ENCODE measurements around the gene VENTX.
"Not testable (repeated sequence)": the region's sequence is repeated elsewhere in the genome, so short reads cannot be mapped to it uniquely, and the experiment has no call there.

The VENTX gene

DNA sequence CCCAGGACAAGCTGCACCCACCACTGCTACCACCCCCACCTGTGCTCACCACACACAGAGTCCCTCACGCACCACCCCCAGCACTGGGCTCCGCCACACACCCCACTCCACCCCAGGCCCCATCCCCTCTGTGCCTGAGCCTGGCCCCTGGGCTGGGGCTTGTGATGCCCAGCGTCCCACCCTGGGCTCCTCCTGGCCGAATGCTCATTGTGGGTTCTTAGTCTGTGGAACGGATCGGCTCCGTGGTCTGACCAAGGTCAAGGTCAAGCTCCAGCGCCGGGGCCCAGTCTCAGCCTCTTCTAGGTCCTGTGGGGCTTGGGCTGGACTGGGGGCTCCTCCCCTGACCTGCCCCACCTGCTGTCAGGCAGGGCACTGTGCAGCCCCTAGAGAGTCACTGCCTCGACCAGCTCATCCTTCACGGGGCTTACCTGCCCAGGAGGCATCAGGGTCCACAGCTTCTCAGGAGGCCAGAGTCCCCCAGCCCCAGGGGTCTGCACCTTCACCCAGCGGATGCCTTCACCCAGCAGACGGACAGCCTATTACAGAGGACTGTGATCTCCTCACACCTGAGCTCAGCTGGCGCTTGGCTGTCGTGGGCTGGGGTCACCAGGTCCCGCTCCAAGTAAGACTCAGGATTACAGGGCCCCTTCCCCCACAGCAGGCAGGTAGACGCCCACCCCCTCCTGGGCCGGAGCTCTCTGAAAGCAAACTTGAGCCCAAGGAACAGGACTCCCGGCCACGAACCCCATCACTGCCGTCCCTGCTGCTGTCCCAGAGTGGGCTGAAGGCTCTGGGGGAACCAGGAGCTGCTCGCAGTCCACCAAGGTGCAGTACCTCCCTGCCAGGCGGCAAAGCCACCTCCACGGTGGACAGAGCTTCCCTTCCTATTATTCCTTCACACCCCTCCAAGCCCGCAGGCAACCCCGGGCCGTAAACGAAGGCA, 22.9 kb upstream of the VENTX start:
- DNase-seq (ENCODE audit: low read depth), result no peak

DNA sequence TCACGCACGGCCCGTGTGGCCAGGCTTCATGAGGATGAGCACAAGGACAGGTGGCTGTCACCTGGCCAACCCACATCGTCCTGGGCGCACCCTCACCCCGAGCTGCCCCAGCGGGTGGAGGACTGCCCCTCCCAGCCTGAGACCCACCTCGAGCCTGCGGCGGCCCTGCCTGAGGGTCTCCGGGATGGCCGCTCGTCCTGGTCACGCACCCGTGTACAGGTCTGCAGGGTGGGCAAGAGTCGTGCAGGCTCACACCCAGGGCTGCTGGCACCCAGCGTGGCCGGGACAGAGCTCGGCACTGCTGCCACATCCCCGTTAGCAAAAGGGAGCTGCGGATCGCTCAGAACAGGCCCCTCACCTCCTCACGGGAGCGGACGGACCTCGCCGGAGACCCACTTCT, 22.1 kb upstream of the VENTX start:
- DNase-seq (ENCODE audit: low read depth), result no peak

DNA sequence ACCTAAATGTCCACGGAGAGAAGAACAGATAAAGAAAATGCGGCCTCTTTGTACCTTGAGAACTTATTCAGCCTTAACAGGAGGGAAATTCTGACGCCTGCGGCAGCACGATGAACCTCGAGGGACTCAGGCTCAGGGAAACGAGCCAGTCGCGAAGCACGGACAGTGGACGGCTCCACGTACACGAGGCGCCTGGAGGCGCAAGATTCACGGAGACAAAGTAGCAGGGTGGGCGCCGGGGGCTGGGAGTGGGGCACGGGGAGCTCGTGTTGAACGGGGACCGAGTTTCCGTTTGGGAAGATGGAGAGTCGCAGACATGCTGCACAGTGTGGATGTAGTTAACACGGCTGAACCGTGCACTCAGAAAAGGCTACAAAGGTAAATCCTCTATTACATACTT, 20.9 kb upstream of the VENTX start:
- DNase-seq (ENCODE audit: low read depth), result no peak

GRCh38 chr10:133217800-133218589, 19.7 kb upstream of the VENTX start:
- DNase-seq (ENCODE audit: low read depth), result no peak

DNA sequence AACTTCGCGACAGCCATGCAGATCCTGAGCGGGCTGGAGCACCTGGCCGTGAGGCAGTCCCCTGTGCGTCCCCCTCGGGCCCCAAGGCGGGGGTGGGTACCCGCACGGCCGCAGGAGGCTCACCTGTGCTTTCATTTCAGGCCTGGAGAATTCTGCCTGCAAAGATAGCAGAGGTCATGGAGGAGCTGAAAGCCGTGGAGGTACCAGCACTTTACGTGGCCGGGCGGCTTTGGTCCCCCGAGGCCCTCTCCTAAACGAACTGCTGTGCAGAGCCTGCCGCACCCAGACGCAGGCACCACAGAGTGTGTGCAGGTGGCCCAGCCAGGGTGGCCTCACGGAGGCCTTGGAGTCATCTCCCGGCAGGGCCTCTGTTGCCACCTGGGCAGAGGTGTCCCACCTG, 18.8 kb upstream of the VENTX start:
- DNase-seq (ENCODE audit: low read depth), result no peak

DNA sequence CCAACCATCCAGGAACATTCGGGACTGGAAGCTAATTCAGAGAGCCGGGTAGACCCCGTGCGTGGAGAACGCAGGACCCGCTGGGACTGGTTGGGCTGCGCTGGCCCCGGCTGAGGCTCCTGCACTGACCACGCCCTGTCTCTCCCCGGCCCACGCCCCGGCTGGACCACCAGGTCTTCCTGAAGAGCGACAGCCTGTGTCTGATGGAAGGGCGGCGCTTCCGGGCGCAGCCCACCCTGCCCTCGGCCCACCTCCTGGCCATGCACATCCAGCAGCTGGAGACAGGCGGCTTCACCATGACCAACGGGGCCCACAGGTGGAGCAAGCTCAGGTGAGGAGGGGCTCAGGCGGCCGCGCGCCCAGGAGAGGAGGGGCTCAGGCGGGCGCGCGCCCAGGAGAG, 17.9 kb upstream of the VENTX start:
- no peak for DNase-seq (ENCODE audit: low read depth)

- no peak for DNase-seq (ENCODE audit: low read depth)
Measured at GRCh38 chr10:133221331-133221730, 16.3 kb upstream of the VENTX start.

- DNase-seq (ENCODE audit: low read depth), result not testable (repeated sequence)
Measured at GRCh38 chr10:133221756-133222155, 15.9 kb upstream of the VENTX start.

DNA sequence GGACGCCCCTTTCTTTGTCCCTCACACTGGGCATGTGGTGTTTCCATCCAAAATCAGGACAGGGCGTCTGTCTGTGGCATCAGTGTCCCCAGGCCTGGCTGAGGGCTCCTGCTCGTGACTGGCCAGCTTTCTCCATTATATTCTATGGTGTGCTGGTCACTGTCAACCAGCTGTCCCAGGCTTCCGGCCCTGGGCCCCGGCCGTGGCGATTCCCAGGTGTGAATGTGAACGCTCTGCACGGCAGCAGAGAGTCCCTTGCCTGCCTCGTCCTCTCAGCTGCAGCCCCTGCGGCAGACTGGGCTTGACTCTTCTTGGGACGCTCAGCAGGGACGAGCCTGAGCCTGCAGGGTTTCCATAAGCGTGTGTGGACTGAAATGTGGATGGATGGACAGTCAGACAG, 13.6 kb upstream of the VENTX start:
- DNase-seq (ENCODE audit: low read depth), result no peak

GRCh38 chr10:133224756-133225372, 12.8 kb upstream of the VENTX start:
- DNase-seq (ENCODE audit: low read depth), result no peak

DNA sequence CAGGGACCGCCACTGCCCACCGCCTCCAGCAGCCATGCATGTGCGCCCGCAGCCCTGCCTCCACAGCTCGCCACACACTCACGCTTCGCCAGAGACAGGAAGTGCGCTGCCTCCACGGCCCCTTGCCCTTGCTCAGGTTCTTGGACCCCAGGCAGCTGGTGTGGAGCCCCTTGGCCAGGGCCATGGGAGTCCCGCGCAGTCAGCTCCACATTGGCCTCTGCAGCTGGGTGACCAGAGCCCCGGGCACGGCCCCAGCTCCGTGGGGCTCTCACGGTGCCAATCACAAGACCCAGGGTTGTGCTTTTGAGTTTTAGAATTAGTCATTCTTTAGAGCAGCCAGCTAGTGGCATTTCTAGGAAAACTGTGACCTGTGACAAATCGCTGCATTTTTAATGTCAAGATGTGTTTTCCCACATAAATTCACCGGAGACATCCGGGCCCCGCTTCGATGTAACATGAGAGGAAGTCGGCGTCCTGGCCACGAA, 11.9 kb upstream of the VENTX start:
- DNase-seq (ENCODE audit: low read depth), result no peak

DNA sequence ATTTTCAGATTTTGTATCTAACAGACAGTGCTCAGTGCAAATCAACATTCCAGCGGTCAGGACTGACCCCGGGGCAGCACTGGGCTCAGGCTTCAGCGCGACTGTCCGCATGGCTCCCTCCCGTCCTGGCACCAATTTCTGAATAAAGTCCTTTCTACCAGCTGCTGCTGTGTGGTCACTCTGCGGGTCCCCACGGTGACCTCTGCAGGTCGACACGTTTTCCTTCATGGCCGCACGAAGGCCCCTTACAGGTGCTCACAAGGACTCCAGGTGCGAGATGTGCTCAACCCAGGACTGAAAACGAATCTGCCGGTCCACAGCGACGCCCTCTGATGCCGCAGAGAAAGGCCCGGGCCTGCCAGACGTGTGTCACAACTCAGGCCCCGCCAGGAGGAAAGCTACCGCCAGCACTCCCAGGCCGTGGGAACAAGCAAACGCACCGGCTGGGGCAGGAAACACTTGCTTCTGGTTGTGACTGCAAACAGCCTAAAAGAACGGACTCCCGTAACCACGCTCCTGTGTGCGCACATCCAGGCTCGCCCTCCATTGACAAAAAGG, 11.3 kb upstream of the VENTX start:
- no peak for DNase-seq (ENCODE audit: low read depth)

GRCh38 chr10:133227256-133227655, 10.4 kb upstream of the VENTX start:
- no peak for DNase-seq (ENCODE audit: low read depth)

DNA sequence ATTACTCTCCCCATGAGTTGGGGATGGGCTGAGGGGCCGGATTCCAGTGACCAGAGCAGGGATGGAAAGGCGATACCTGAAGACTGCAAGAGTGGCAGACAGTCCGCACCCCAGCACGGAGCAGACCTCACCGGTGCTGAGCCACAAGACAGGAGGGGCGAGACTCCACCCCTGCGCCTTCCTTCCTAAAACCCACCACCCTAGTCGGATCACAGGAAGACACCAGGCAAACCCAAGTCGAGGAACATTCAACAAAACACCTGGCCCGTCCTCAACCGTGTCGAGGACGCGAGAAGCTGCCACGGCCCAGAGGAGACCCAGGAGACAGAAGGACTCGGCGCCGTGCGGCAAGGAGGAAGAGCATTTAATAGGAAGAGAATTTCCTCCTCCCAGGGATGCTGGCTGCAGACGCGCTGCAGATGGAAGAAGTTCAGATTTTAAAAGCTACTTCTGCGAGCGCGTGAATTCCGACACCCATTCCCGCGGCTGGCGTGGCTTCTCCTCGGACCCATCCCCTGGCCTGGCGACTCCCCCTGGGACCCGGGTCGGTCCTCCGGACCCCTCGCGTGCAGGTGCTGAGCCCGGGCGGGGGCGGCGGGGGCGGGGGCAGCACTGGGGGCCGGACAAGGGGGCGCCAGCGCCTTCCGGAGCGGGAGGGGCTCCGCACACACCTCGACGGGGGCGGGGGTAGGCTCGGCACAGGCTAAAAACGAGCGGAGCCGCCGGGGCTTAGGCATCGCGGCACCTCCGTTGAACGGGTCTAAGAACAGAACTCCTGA, 8.2 kb upstream of the VENTX start:
- DNase-seq (ENCODE audit: low read depth), result no peak

- DNase-seq (ENCODE audit: low read depth), result no peak
Measured at GRCh38 chr10:133230044-133230361, 7.7 kb upstream of the VENTX start, which contains the start of gene UTF1. TSS of gene UTF1 (plus strand) at chr10:133230217. CDS start at chr10:133230289, 72 bp downstream.

DNA sequence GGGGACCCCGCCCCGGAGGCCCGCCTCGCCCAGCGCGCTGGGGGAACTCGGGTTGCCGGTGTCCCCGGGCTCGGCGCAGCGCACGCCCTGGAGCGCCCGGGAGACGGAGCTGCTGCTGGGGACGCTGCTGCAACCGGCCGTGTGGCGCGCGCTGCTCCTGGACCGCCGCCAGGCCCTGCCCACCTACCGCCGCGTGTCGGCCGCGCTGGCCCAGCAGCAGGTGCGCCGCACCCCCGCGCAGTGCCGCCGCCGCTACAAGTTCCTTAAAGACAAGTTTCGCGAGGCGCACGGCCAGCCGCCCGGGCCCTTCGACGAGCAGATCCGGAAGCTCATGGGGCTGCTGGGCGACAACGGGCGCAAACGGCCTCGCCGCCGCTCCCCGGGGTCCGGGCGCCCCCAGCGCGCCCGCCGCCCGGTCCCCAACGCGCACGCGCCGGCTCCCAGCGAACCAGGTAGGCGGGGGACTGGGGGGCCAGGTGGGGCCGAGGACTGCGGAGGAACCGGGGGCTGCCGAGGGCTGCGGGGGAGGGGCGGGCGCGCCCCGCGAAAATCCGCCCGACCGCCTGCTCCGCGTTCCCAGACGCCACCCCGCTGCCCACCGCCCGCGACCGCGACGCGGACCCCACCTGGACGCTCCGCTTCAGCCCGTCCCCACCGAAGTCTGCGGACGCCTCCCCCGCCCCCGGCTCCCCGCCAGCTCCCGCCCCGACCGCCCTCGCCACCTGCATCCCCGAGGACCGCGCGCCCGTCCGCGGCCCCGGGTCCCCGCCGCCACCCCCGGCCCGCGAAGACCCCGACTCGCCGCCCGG, 7.1 kb upstream of the VENTX start:
- no peak for DNase-seq (ENCODE audit: low read depth)

DNA sequence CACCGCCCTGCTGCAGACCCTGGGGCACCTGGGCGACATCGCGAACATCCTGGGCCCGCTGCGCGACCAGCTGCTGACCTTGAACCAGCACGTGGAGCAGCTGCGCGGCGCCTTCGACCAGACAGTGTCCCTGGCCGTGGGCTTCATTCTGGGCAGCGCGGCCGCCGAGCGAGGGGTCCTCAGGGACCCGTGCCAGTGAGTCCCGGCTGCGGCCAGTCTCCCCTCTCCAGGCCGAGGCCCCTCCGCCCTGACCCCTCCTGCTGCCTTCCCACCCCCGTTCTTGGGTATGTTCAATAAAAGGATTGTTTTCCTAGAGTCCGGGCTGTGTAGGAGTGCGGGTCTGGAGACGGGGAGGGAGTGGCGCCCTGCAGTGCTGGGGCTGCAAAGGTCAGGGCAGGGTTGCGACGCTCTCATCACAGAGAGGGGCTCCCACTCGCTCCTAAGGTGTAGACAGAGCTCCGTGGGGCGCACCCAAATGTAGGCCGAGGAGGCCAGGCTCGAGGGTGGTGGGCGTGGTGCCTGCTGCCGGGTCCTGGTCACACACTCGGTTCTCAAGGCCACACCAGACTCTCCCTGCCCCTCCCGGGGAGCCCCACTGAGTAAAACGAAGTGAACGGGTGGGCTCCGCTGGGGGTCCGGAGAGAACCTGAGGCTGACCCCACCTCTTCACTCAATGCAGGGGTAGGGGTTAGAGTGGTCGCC, 6.3 kb upstream of the VENTX start:
- no peak for DNase-seq (ENCODE audit: low read depth)

DNA sequence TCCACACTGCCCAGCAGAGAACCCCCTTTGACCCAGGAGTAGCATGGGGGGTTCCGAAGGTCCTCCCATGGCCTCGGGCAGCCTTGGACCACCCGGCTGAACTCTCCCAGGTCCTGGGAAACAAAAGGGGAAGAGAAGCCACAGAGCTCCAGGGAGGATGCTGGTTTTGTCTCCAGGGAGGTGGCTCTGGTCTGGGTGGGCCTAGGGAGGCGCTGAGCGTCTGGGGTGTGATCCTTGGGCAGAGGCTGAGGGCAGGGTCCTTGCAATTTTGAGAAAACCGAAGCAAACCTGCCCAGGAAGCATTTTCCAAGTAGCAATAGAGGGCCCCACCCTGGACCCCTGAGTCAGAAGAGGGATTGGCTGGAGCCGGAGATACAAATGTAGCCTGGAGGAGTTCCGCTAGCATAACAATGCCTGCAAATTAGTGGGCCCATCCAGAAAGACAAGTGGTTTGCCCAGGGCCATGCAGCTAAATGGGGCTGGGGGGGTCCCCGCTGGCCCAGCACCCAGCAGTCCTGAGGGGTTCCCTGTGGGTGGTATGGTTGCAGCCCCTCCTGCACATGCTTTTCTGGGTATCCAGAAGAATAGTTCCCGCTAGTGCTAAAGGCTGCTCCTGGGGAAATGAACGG, 5.6 kb upstream of the VENTX start:
- no peak for DNase-seq (ENCODE audit: low read depth)

- not testable (repeated sequence) for DNase-seq (ENCODE audit: low read depth)
Measured at GRCh38 chr10:133234796-133235195, 2.9 kb upstream of the VENTX start.
